Hepatocyte (in vitro differentiated cells): Measurements from ENCODE around the gene IRGC. TPM values are rescaled to one million over a fixed set of nuclear protein-coding genes. Genes with fewer than 3 reads are reported as not detected.
A peak's percentile ranks its signal among the peaks of the same experiment; 100 is the strongest.

Experiments
- DNase-seq: peaks from one replicate; pipeline ENCODE4 v3.0.0-alpha.2; 2016; ENCODE audit warnings: low spot score
- H2AFZ ChIP-seq: fragments of 200-600 bp; sonication (generic); 2 replicates; pipeline ENCODE4 v1.6.0; 2016; ENCODE audit warnings: antibody characterized with exemption, mild to moderate bottlenecking
- H3K27ac ChIP-seq: fragments of 200-600 bp; sonication (generic); 2 replicates; pipeline ENCODE4 v1.5.1; 2016; ENCODE audit warnings: mild to moderate bottlenecking
- H3K27me3 ChIP-seq: fragments of 200-600 bp; sonication (generic); 2 replicates; pipeline ENCODE4 v1.6.1; 2016
- H3K36me3 ChIP-seq: fragments of 200-600 bp; sonication (generic); replicated peaks from 2 replicates; pipeline ENCODE4 v1.5.1; 2016; ENCODE audit warnings: low read depth; ENCODE audit not compliant: insufficient read depth
- H3K4me1 ChIP-seq: fragments of 200-600 bp; sonication (generic); 2 replicates; pipeline ENCODE4 v1.5.1; 2016; ENCODE audit warnings: mild to moderate bottlenecking, moderate library complexity; ENCODE audit not compliant: insufficient read depth
- H3K4me2 ChIP-seq: fragments of 200-600 bp; sonication (generic); 2 replicates; pipeline ENCODE4 v1.6.0; 2016
- H3K4me3 ChIP-seq: fragments of 200-600 bp; sonication (generic); 2 replicates; pipeline ENCODE4 v1.5.1; 2016; ENCODE audit warnings: mild to moderate bottlenecking
- H3K79me2 ChIP-seq: fragments of 200-600 bp; sonication (generic); 2 replicates; pipeline ENCODE4 v1.6.0; 2017; ENCODE audit warnings: mild to moderate bottlenecking
- H3K9me2 ChIP-seq: fragments of 200-600 bp; sonication (generic); replicated peaks from 2 replicates; pipeline ENCODE4 v1.6.0; 2017; ENCODE audit warnings: mild to moderate bottlenecking; ENCODE audit not compliant: insufficient read depth
- H3K9me3 ChIP-seq: fragments of 200-600 bp; sonication (generic); 2 replicates; pipeline ENCODE4 v1.5.1; 2016; ENCODE audit warnings: low read depth, mild to moderate bottlenecking
- H4K20me1 ChIP-seq: fragments of 200-600 bp; sonication (generic); 2 replicates; pipeline ENCODE4 v1.6.0; 2016; ENCODE audit warnings: mild to moderate bottlenecking; ENCODE audit not compliant: insufficient read depth, poor library complexity, severe bottlenecking
- CTCF ChIP-seq: fragments of 200-600 bp; sonication (generic); IDR thresholded peaks from 2 replicates; pipeline ENCODE4 v1.5.1; 2016; ENCODE audit warnings: antibody characterized with exemption, mild to moderate bottlenecking; ENCODE audit not compliant: poor library complexity
- EZH2 ChIP-seq: fragments of 200-600 bp; sonication (generic); IDR thresholded peaks from 2 replicates; pipeline ENCODE4 v1.6.1; 2016; ENCODE audit warnings: antibody characterized with exemption, mild to moderate bottlenecking, borderline replicate concordance
- EZH2phosphoT487 ChIP-seq: fragments of 200-600 bp; sonication (generic); IDR thresholded peaks from one replicate; pipeline ENCODE4 v1.6.1; 2018; ENCODE audit warnings: antibody characterized with exemption, mild to moderate bottlenecking, low read depth, moderate library complexity; ENCODE audit not compliant: unreplicated experiment, severe bottlenecking
- WGBS: methylation state at CpG from one replicate; pipeline ENCODE4 v1.1.6; 2016; ENCODE audit warnings: low lambda C conversion rate; ENCODE audit errors: missing lambda C conversion rate; 5-methylcytosine and 5-hydroxymethylcytosine counted together
- polyA plus RNA-seq: library from polyadenylated mRNA; unstranded; fragments of >200 nt; fragmentation: Nextera tagmentation; extraction: Ambion mirVana; gene quantifications from 2 replicates; pipeline ENCODE4 v1.2.1, GENCODE V29; 2016
- total RNA-seq: library from RNA; depleted of rRNA; stranded (reverse); fragments of >200 nt; gene quantifications from 2 replicates; pipeline ENCODE4 v1.2.3, GENCODE V29; 2014

Gene IRGC
- total and polyA plus RNA-seq, 2 experiments from 2014 or later = not detected

DNA sequence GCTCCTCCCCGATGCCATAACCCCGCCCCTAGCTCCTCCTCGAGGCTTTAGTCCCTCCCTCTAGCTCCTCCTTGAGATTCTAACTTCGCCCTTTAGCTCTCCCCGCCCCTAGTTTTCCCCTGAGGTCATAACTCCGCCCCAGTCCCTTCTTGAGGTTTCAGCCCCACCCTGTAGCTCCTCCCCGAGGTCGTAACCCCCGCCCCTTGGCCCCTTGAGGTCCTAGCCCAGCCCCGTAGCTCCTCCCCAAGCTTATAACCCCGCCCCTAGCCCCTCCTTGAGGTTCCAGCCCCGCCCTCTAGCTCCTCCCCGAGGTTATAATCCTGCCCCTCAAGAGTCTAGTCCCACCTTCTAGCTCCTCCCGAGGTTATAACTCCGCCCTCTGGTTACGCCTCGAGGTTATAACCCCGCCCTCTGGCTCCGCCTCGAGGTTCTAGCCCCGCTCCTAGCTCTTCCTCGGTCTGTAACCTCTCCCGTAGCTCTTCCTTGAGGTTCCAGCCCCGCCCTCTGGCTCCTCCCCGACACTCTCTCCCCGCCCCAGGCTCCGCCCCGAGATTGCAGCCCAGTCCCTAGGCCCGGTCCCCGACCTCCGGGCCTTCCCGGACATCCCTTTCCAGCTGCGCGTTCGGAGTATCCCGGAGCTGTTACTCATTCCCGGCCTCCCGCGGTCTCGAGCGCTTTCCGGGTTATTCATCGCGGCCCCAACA is 47.3 kb upstream of the IRGC start:
- Histone ChIP-seq H3K36me3 (no peaks in the 10 kb centered on the region), H2AFZ (peak overlapping the region; percentile 67), H4K20me1 (no peaks in the 10 kb centered on the region), H3K27me3 (no peaks in the 10 kb centered on the region), H3K27ac (peak overlapping the region; percentile 83), H3K79me2 (no peaks in the 10 kb centered on the region), H3K9me3 (no peaks in the 10 kb centered on the region), H3K9me2 (no peaks in the 10 kb centered on the region), H3K4me2 (peak overlapping the region; percentile 78), H3K4me1 (peaks cover 11% of the 10 kb centered on the region), H3K4me3 (peak overlapping the region; percentile 30)
- 2% methylated on average over 30 of the region's 44 CpGs for WGBS
- peak; percentile 99 for DNase-seq
- TF ChIP-seq EZH2phosphoT487 (no peak), EZH2 (no peak), CTCF (no peak)

- 35% methylated on average over 6 of the region's 6 CpGs for WGBS
- H2AFZ ChIP-seq = no peak overlapping the region
- peaks cover 17% of the 10 kb centered on the region for H3K4me1 ChIP-seq
Measured at GRCh38 chr19:43672061-43672679, 43.7 kb upstream of the IRGC start.

GRCh38 chr19:43673637-43674036 is 42.2 kb upstream of the IRGC start:
- 72% methylated on average over 3 of the region's 3 CpGs for WGBS

More at GRCh38 chr19:43672061-43672679, 43.7 kb upstream of the IRGC start:
- no peak for DNase-seq
- no peak overlapping the region for H3K4me2 ChIP-seq
- H3K9me2 ChIP-seq = no peaks in the 10 kb centered on the region
- no peak overlapping the region for H3K27ac ChIP-seq
- TF ChIP-seq EZH2 (no peak), CTCF (no peak), EZH2phosphoT487 (no peak)
- no peaks in the 10 kb centered on the region for H3K79me2 ChIP-seq
- no peaks in the 10 kb centered on the region for H3K9me3 ChIP-seq
- H4K20me1 ChIP-seq = no peaks in the 10 kb centered on the region
- H3K36me3 ChIP-seq = no peaks in the 10 kb centered on the region
- no peak overlapping the region for H3K4me3 ChIP-seq
- H3K27me3 ChIP-seq = no peaks in the 10 kb centered on the region

More at GRCh38 chr19:43673637-43674036, 42.2 kb upstream of the IRGC start:
- no peak for DNase-seq
- no peaks in the 10 kb centered on the region for H3K36me3 ChIP-seq
- no peak overlapping the region for H3K4me3 ChIP-seq
- no peak overlapping the region for H3K4me2 ChIP-seq
- no peaks in the 10 kb centered on the region for H4K20me1 ChIP-seq
- H3K9me3 ChIP-seq = no peaks in the 10 kb centered on the region
- peaks cover 12% of the 10 kb centered on the region for H3K4me1 ChIP-seq
- no peaks in the 10 kb centered on the region for H3K27me3 ChIP-seq
- H3K27ac ChIP-seq = no peak overlapping the region
- TF ChIP-seq EZH2phosphoT487 (no peak), EZH2 (no peak), CTCF (no peak)
- no peaks in the 10 kb centered on the region for H3K9me2 ChIP-seq
- H2AFZ ChIP-seq = no peak overlapping the region
- H3K79me2 ChIP-seq = no peaks in the 10 kb centered on the region
